HEK293 (cell line): Measurements from ENCODE around the gene S100B.
A peak's percentile ranks its signal among the peaks of the same experiment; 100 is the strongest.

Experiments
- EGR2 ChIP-seq: fragments of 450-650 bp; formaldehyde crosslinking; IDR thresholded peaks from 2 replicates; pipeline ENCODE4 v1.5.1; 2016; ENCODE audit warnings: low read depth, missing biosample characterization, missing genetic modification characterization
- GLIS1 ChIP-seq: fragments of 450-650 bp; formaldehyde crosslinking; IDR thresholded peaks from 2 replicates; pipeline ENCODE4 v1.5.1; 2016; ENCODE audit warnings: missing biosample characterization, missing genetic modification characterization
- IKZF3 ChIP-seq: fragments of 450-650 bp; IDR thresholded peaks from 2 replicates; pipeline ENCODE4 v1.5.0; 2018; ENCODE audit warnings: missing biosample characterization, mild to moderate bottlenecking, missing genetic modification characterization, moderate library complexity
- INSM2 ChIP-seq: fragments of 450-650 bp; formaldehyde crosslinking; IDR thresholded peaks from 2 replicates; pipeline ENCODE4 v1.5.1; 2016; ENCODE audit warnings: missing biosample characterization, missing genetic modification characterization
- KLF16 ChIP-seq: fragments of 450-650 bp; formaldehyde crosslinking; IDR thresholded peaks from 2 replicates; pipeline ENCODE4 v1.5.1; 2017; ENCODE audit warnings: missing biosample characterization, missing genetic modification characterization
- PATZ1 ChIP-seq: fragments of 450-650 bp; formaldehyde crosslinking; IDR thresholded peaks from 2 replicates; pipeline ENCODE4 v1.5.1; 2016; ENCODE audit warnings: missing biosample characterization, missing genetic modification characterization
- SCRT2 ChIP-seq: fragments of 450-650 bp; formaldehyde crosslinking; IDR thresholded peaks from 2 replicates; pipeline ENCODE4 v1.5.1; 2016; ENCODE audit warnings: missing biosample characterization, missing genetic modification characterization
- SP3 ChIP-seq: fragments of 450-650 bp; formaldehyde crosslinking; IDR thresholded peaks from 2 replicates; pipeline ENCODE4 v1.5.1; 2016; ENCODE audit warnings: missing biosample characterization, missing genetic modification characterization
- ZBTB6 ChIP-seq: fragments of 450-650 bp; formaldehyde crosslinking; IDR thresholded peaks from 2 replicates; pipeline ENCODE4 v1.5.1; 2017; ENCODE audit warnings: missing biosample characterization, missing genetic modification characterization
- ZFP37 ChIP-seq: fragments of 450-650 bp; formaldehyde crosslinking; IDR thresholded peaks from 2 replicates; pipeline ENCODE4 v1.5.1; 2016; ENCODE audit warnings: missing biosample characterization, missing genetic modification characterization
- ZNF10 ChIP-seq: fragments of 450-650 bp; formaldehyde crosslinking; IDR thresholded peaks from 2 replicates; pipeline ENCODE4 v1.5.1; 2017; ENCODE audit warnings: missing biosample characterization, missing genetic modification characterization
- ZNF175 ChIP-seq: fragments of 450-650 bp; formaldehyde crosslinking; IDR thresholded peaks from 2 replicates; pipeline ENCODE4 v1.5.1; 2016; ENCODE audit warnings: missing biosample characterization, missing genetic modification characterization
- ZNF223 ChIP-seq: fragments of 450-650 bp; formaldehyde crosslinking; IDR thresholded peaks from 2 replicates; pipeline ENCODE4 v1.5.1; 2016; ENCODE audit warnings: missing biosample characterization, missing genetic modification characterization
- ZNF311 ChIP-seq: fragments of 450-650 bp; formaldehyde crosslinking; IDR thresholded peaks from 2 replicates; pipeline ENCODE4 v1.5.1; 2017; ENCODE audit warnings: missing biosample characterization, missing genetic modification characterization, borderline replicate concordance
- ZNF324 ChIP-seq: fragments of 450-650 bp; formaldehyde crosslinking; IDR thresholded peaks from 2 replicates; pipeline ENCODE4 v1.5.1; 2016; ENCODE audit warnings: missing biosample characterization, missing genetic modification characterization
- ZNF394 ChIP-seq: fragments of 450-650 bp; formaldehyde crosslinking; IDR thresholded peaks from 2 replicates; pipeline ENCODE4 v1.5.1; 2016; ENCODE audit warnings: missing biosample characterization, missing genetic modification characterization, mild to moderate bottlenecking, moderate library complexity, borderline replicate concordance
- ZNF423 ChIP-seq: fragments of 450-650 bp; formaldehyde crosslinking; IDR thresholded peaks from 2 replicates; pipeline ENCODE4 v1.5.1; 2016; ENCODE audit warnings: missing biosample characterization, missing genetic modification characterization
- ZNF560 ChIP-seq: fragments of 450-650 bp; formaldehyde crosslinking; IDR thresholded peaks from 2 replicates; pipeline ENCODE4 v1.5.1; 2017; ENCODE audit warnings: missing biosample characterization, missing genetic modification characterization, borderline replicate concordance
- ZNF621 ChIP-seq: fragments of 450-650 bp; formaldehyde crosslinking; IDR thresholded peaks from 2 replicates; pipeline ENCODE4 v1.5.1; 2017; ENCODE audit warnings: missing biosample characterization, missing genetic modification characterization
- ZNF623 ChIP-seq: fragments of 450-650 bp; formaldehyde crosslinking; IDR thresholded peaks from 2 replicates; pipeline ENCODE4 v1.5.1; 2016; ENCODE audit warnings: missing biosample characterization, missing genetic modification characterization
- ZNF664 ChIP-seq: fragments of 450-650 bp; formaldehyde crosslinking; IDR thresholded peaks from 2 replicates; pipeline ENCODE4 v1.5.1; 2016; ENCODE audit warnings: missing biosample characterization, missing genetic modification characterization
- ZNF843 ChIP-seq: fragments of 450-650 bp; formaldehyde crosslinking; IDR thresholded peaks from 2 replicates; pipeline ENCODE4 v1.5.1; 2016; ENCODE audit warnings: missing biosample characterization, missing genetic modification characterization
- ZSCAN16 ChIP-seq: fragments of 450-650 bp; formaldehyde crosslinking; IDR thresholded peaks from 2 replicates; pipeline ENCODE4 v1.5.1; 2016; ENCODE audit warnings: missing biosample characterization, missing genetic modification characterization
- ZSCAN30 ChIP-seq: fragments of 450-650 bp; IDR thresholded peaks from 2 replicates; pipeline ENCODE4 v1.5.1; 2018; ENCODE audit warnings: missing biosample characterization, mild to moderate bottlenecking, missing genetic modification characterization, moderate library complexity
- ZSCAN4 ChIP-seq: fragments of 450-650 bp; formaldehyde crosslinking; IDR thresholded peaks from 2 replicates; pipeline ENCODE4 v1.5.1; 2017; ENCODE audit warnings: missing biosample characterization, missing genetic modification characterization

Gene S100B

GRCh38 chr21:46635324-46636180 lies 30.7 kb upstream of the S100B start, which contains the start of gene PRMT2 (continued):
- peak; percentile 65 for TF ChIP-seq EGR2 (tag by site-specific recombination)
- no peak for TF ChIP-seq ZNF664 (tag by site-specific recombination)
- peak; percentile 98 for TF ChIP-seq ZNF324 (tag by site-specific recombination)
- TF ChIP-seq KLF16 (tag by site-specific recombination): peak; percentile 100
- TF ChIP-seq ZSCAN30 (tag by site-specific recombination): no peak
- TF ChIP-seq IKZF3 (tag by site-specific recombination): peak; percentile 80
- peak; percentile 38; the same call in 1 of the 2 replicates for TF ChIP-seq ZSCAN16 (tag by site-specific recombination)
- TF ChIP-seq ZNF223 (tag by site-specific recombination): no peak
- peak; percentile 98 for TF ChIP-seq SP3 (tag by site-specific recombination)
- peak; percentile 85 for TF ChIP-seq INSM2 (tag by site-specific recombination)
- TF ChIP-seq ZNF623: peak; percentile 58
- 0 out of 2 replicates have a peak, but pooled peaks have one; percentile 40 for TF ChIP-seq ZNF423 (tag by site-specific recombination)
- TF ChIP-seq ZNF621 (tag by site-specific recombination): no peak
- no peak for TF ChIP-seq ZNF560 (tag by site-specific recombination)
- peak; percentile 53; the same call in 1 of the 2 replicates for TF ChIP-seq ZBTB6 (tag by site-specific recombination)
- peak; percentile 36; the same call in 1 of the 2 replicates for TF ChIP-seq ZNF10 (tag by site-specific recombination)
- TF ChIP-seq SCRT2 (tag by site-specific recombination): peak; percentile 95
- peak; percentile 43 for TF ChIP-seq GLIS1 (tag by site-specific recombination)
- 0 out of 2 replicates have a peak, but pooled peaks have one; percentile 88 for TF ChIP-seq ZNF175 (tag by site-specific recombination)
- TF ChIP-seq ZNF311 (tag by site-specific recombination): no peak
- peak; percentile 76; the same call in 1 of the 2 replicates for TF ChIP-seq ZNF394 (tag by site-specific recombination)
- TF ChIP-seq ZSCAN4 (tag by site-specific recombination): 0 out of 2 replicates have a peak, but pooled peaks have one; percentile 66
- TF ChIP-seq ZNF843 (tag by site-specific recombination): peak; percentile 83; the same call in 1 of the 2 replicates
- TF ChIP-seq PATZ1 (tag by site-specific recombination): peak; percentile 94
- TF ChIP-seq ZFP37: peak; percentile 72
